ENCODE results near the gene CAPN1.

DNA sequence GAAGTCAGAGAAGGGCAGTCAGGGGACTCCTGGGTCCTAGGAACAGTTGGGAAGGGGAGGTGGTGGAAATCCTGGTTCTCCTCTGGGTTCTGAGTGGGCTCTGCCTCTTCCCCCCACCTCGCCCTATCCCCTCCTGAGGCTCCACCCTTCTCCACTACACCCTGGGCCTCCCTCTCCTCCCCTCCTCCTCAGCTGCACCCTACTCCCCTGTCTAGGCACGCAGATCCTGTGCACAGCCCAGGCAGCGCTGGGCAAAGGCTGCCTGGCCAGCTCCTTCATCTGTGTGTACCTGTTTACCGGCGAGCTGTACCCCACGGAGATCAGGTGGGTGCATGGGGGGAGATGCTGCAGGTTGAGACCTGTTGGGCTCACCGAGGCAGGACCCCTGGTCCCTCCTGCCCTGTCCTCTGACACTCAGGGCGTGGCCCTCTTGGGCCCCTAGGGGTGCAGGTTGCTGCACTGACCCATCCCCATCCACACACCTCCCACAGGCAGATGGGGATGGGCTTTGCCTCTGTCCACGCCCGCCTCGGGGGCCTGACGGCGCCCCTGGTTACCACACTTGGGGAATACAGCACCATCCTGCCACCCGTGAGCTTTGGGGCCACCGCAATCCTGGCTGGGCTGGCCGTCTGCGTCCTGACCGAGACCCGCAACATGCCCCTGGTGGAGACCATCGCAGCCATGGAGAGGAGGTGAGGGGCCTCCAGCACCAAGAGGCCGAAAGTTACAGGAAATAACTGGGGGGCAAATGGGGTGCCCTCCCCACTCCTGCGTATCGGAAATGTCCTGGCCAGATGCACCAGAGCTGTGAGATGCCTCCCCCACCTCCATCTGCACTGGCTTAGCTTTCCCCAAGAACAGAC, 54.7 kb downstream of the CAPN1 start:
- TF ChIP-seq POLR2A (IDR thresholded peaks at IDR 0.05): no peak
- TF ChIP-seq, protein P1, sequence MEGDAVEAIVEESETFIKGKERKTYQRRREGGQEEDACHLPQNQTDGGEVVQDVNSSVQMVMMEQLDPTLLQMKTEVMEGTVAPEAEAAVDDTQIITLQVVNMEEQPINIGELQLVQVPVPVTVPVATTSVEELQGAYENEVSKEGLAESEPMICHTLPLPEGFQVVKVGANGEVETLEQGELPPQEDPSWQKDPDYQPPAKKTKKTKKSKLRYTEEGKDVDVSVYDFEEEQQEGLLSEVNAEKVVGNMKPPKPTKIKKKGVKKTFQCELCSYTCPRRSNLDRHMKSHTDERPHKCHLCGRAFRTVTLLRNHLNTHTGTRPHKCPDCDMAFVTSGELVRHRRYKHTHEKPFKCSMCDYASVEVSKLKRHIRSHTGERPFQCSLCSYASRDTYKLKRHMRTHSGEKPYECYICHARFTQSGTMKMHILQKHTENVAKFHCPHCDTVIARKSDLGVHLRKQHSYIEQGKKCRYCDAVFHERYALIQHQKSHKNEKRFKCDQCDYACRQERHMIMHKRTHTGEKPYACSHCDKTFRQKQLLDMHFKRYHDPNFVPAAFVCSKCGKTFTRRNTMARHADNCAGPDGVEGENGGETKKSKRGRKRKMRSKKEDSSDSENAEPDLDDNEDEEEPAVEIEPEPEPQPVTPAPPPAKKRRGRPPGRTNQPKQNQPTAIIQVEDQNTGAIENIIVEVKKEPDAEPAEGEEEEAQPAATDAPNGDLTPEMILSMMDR (IDR thresholded peaks at IDR 0.05 in 8 of 11, conservative IDR thresholded peaks at IDR 0.05 in 3 of 11): no peak
- no peak for TF ChIP-seq POLR2AphosphoS5 (IDR thresholded peaks at IDR 0.05)
